ENCODE data around the gene CAMKK1. TPM values are rescaled to one million over a fixed set of nuclear protein-coding genes. Genes with fewer than 3 reads are reported as not detected.

The CAMKK1 gene
- total RNA-seq, 4 donors from 2014 or later, result 3.3 to 9.5 (median 3.8) TPM

DNA sequence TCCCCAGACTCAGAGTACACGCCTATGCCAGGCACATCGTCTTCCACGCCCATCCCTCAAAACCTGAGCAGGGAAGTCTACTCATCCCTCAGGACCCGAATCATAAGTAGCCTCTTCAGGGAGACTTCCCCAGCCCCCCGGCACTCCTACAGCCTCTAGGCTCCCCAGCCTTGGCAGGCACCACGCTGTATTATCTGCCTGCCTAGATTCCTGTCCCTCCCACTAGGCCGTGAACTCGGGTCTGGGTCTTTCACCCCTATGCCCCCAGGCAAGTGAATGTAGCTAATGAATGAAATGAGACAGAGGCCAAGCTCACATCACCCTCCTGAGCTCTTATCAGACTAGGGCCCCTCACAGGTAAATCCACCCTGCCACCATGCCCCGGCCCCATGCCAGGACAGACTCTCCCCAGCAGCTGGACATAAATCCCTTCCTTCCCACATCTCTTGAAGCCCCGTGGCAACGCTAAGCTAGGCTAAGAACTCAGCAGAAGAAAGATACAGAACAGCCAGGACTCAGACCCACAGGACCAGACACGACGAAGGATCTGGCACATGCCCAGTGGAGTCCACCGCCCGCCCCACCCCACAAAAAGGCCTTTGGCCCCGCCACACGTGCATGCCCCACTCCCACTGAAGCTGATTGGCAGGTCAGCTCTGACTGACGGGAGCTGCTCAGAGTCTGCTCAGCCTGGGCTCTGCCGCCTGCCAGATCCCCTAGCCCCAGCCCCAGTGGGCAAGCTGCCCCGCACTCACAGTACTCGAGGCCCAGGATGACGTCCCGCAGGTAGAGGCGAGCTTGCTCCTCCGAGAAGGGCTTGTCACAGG is 13.0 kb downstream of the CAMKK1 start:
- intact Hi-C loops (cut with DNase I), result no loop called here
- Histone ChIP-seq H3K4me3 (no peak overlapping the region), H3K4me1 (peaks cover 0 to 15% (median 0%) of the 10 kb centered on the region in 3 donors), H3K27me3 (no peaks in the 10 kb centered on the region), H3K9me3 (no peaks in the 10 kb centered on the region), H3K36me3 (peaks cover 8 to 76% (median 12%) of the 10 kb centered on the region in 3 donors), H3K27ac (peak overlapping the region in 3 of 4 donors; percentile 11 to 55 (median 34))
- DNase-seq, result no peak
- 72 to 80% methylated on average over 2 to 8 of the region's 25 CpGs for WGBS, 2 donors
- TF ChIP-seq POLR2A (IDR thresholded peaks at IDR 0.05), result no peak
- TF ChIP-seq, protein P1, sequence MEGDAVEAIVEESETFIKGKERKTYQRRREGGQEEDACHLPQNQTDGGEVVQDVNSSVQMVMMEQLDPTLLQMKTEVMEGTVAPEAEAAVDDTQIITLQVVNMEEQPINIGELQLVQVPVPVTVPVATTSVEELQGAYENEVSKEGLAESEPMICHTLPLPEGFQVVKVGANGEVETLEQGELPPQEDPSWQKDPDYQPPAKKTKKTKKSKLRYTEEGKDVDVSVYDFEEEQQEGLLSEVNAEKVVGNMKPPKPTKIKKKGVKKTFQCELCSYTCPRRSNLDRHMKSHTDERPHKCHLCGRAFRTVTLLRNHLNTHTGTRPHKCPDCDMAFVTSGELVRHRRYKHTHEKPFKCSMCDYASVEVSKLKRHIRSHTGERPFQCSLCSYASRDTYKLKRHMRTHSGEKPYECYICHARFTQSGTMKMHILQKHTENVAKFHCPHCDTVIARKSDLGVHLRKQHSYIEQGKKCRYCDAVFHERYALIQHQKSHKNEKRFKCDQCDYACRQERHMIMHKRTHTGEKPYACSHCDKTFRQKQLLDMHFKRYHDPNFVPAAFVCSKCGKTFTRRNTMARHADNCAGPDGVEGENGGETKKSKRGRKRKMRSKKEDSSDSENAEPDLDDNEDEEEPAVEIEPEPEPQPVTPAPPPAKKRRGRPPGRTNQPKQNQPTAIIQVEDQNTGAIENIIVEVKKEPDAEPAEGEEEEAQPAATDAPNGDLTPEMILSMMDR (IDR thresholded peaks at IDR 0.05), result no peak

DNA sequence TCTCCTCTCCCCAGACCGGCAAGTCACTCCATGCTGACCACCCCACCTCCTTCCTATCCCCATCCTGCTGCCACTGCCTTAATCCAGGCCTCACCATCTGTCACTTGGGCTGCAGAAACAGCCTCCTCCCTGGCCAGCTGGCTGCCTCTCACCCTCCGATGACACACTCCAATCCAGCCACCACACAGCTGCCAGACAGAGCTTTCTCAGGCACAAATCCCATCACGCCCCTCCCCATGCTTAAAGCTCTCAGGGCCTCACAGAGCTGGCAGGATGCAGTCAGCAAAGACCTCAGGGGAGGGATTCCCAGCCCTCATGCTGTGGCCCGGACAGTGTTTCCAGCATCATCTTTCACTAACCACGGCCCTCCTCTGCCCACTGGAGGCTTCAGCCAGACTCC is 13.7 kb downstream of the CAMKK1 start:
- no peaks in the 10 kb centered on the region for H3K9me3 ChIP-seq
- TF ChIP-seq, protein P1 (IDR thresholded peaks at IDR 0.05), result no peak
- no peak for TF ChIP-seq POLR2A (IDR thresholded peaks at IDR 0.05)
- H3K27me3 ChIP-seq, result no peaks in the 10 kb centered on the region
- H3K4me1 ChIP-seq, result peaks cover 0 to 15% (median 0%) of the 10 kb centered on the region in 3 donors
- H3K4me3 ChIP-seq, result no peak overlapping the region
- no peak for DNase-seq
- peak overlapping the region in 3 of 4 donors; percentile 11 to 55 (median 34) for H3K27ac ChIP-seq
- 61 to 83% methylated on average over 4 to 5 of the region's 5 CpGs for WGBS, 2 donors
- H3K36me3 ChIP-seq, result peaks cover 8 to 73% (median 12%) of the 10 kb centered on the region in 3 donors
- intact Hi-C loops (cut with DNase I), result no loop called here

DNA sequence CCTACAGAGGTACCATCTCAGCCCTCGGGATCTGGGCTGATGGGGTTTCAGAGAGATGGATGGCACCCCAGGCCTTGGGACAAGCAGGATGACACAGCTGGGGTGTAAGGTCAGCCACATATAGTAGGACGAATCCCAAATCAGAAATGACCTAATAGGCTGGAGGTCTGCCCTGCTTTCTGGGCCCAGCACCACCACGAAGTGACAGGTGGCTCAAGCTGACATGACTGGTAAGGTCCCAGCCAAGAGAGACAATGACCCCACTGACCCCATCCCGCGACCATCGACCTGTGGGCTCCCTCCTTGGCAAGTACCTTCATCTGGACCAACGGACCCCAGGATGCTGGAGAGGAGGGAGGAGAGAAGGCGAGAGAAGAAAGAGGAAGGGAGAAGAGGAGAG is 15.6 kb downstream of the CAMKK1 start:
- no peak overlapping the region for H3K27ac ChIP-seq
- intact Hi-C loops (cut with DNase I), result no loop called here
- no peak for DNase-seq
- peaks cover 10 to 73% (median 12%) of the 10 kb centered on the region in 3 donors for H3K36me3 ChIP-seq
- H3K4me1 ChIP-seq, result peaks cover 0 to 15% (median 0%) of the 10 kb centered on the region in 3 donors
- no peaks in the 10 kb centered on the region for H3K27me3 ChIP-seq
- H3K4me3 ChIP-seq, result no peak overlapping the region
- 63 to 74% methylated on average over 4 to 8 of the region's 8 CpGs for WGBS, 2 donors
- TF ChIP-seq, protein P1 (IDR thresholded peaks at IDR 0.05), result no peak
- TF ChIP-seq POLR2A (IDR thresholded peaks at IDR 0.05), result no peak
- no peaks in the 10 kb centered on the region for H3K9me3 ChIP-seq

DNA sequence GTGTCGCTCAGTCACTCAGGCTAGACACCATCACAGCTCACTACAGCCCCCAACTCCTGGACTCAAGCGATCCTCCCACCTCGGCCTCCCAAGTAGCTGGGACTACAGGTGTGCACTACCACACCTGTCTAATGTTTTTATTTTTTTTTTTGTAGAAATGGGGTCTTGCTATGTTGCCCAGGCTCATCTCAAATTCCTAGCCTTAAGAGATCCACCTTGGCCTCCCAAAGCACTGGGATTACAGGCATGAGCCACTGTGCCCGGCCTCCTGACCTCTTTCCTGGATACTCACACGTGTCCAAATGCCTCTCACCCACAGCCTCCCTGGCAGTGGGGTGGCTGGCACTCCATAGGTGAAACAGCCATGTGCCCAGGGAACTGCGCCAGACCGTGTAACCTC is 17.5 kb downstream of the CAMKK1 start:
- DNase-seq, result no peak
- Histone ChIP-seq H3K9me3 (no peaks in the 10 kb centered on the region), H3K4me1 (peaks cover 0 to 25% (median 0%) of the 10 kb centered on the region in 3 donors), H3K27ac (no peak overlapping the region), H3K27me3 (no peaks in the 10 kb centered on the region), H3K4me3 (no peak overlapping the region), H3K36me3 (peaks cover 12 to 68% (median 12%) of the 10 kb centered on the region in 3 donors)
- intact Hi-C loops (cut with DNase I), result no loop called here
- TF ChIP-seq POLR2A (IDR thresholded peaks at IDR 0.05), result no peak
- TF ChIP-seq, protein P1 (IDR thresholded peaks at IDR 0.05), result no peak
- WGBS, 2 donors, result 90 to 97% methylated on average over 5 to 7 of the region's 7 CpGs

DNA sequence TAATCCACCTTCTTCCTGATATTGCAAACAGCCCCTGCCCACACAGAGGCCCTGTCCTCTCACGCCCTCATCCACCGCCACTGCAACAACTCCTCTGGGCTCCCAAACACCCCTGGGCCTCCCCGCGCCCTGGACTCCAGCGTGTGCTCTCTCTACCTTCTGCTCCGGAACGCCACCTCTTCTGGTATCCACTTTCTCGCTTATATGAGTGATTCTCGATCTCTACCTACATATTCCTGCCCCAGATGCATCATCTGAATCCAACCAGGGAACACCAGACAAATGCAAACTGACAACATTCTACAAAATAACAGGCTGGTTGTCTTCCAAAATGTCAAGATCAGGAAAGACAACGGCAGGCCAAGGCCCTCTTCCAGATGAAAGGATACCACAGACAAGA is 19.0 kb downstream of the CAMKK1 start:
- whole genome bisulfite sequencing, 2 donors, result 93 to 98% methylated on average over 9 to 10 of the region's 10 CpGs
- no peak for TF ChIP-seq POLR2A (IDR thresholded peaks at IDR 0.05)
- TF ChIP-seq, protein P1 (IDR thresholded peaks at IDR 0.05), result no peak
- H3K36me3 ChIP-seq, result peaks cover 12 to 69% (median 12%) of the 10 kb centered on the region in 3 donors

More for the DNA sequence above, 19.0 kb downstream of the CAMKK1 start:
- Histone ChIP-seq H3K4me1 (peaks cover 0 to 11% (median 0%) of the 10 kb centered on the region in 3 donors), H3K9me3 (no peaks in the 10 kb centered on the region), H3K27me3 (no peaks in the 10 kb centered on the region), H3K4me3 (no peak overlapping the region), H3K27ac (no peak overlapping the region)
- intact Hi-C loops (cut with DNase I), result no loop called here
- DNase-seq, result no peak

Measured in esophagus squamous epithelium (tissue), 5 donors.